Measurements from ENCODE around the gene PCSK9.

Gene PCSK9

GRCh38 chr1:55078470-55078869, 39.1 kb downstream of the PCSK9 start:
- no peaks in the 10 kb centered on the region for H3K4me1 ChIP-seq (ENCODE audit: control insufficient read depth, insufficient read depth, low read length)
- no peaks in the 10 kb centered on the region for H3K27me3 ChIP-seq (ENCODE audit: control insufficient read depth, insufficient read depth, low read length, poor library complexity, severe bottlenecking)
- H3K27ac ChIP-seq (ENCODE audit: insufficient read depth, low read depth, low read length, poor library complexity, severe bottlenecking), result no peak overlapping the region
- H3K4me3 ChIP-seq (ENCODE audit: insufficient read depth, low read depth, low read length), result no peak overlapping the region
- 90 to 91% methylated on average over 3 of the region's 3 CpGs for WGBS, 2 experiments
- H3K9me3 ChIP-seq (ENCODE audit: control insufficient read depth, low read length), result no peaks in the 10 kb centered on the region
- peaks cover 47% of the 10 kb centered on the region for H3K36me3 ChIP-seq (ENCODE audit: control insufficient read depth, insufficient read depth, low read length)

- Histone ChIP-seq H3K4me1 (ENCODE audit: control insufficient read depth, insufficient read depth, low read length) (no peaks in the 10 kb centered on the region), H3K36me3 (ENCODE audit: control insufficient read depth, insufficient read depth, low read length) (peaks cover 39% of the 10 kb centered on the region), H3K4me3 (ENCODE audit: insufficient read depth, low read depth, low read length) (no peak overlapping the region), H3K27ac (ENCODE audit: insufficient read depth, low read depth, low read length, poor library complexity, severe bottlenecking) (no peak overlapping the region), H3K27me3 (ENCODE audit: control insufficient read depth, insufficient read depth, low read length, poor library complexity, severe bottlenecking) (no peaks in the 10 kb centered on the region), H3K9me3 (ENCODE audit: control insufficient read depth, low read length) (no peaks in the 10 kb centered on the region)
- WGBS, 2 experiments, result 95% methylated on average over 7 of the region's 7 CpGs
Observed at GRCh38 chr1:55079651-55080050, 40.3 kb downstream of the PCSK9 start.

- H3K27ac ChIP-seq (ENCODE audit: insufficient read depth, low read depth, low read length, poor library complexity, severe bottlenecking), result no peak overlapping the region
- H3K9me3 ChIP-seq (ENCODE audit: control insufficient read depth, low read length), result no peaks in the 10 kb centered on the region
- no peak overlapping the region for H3K4me3 ChIP-seq (ENCODE audit: insufficient read depth, low read depth, low read length)
- 84 to 89% methylated on average over 9 of the region's 9 CpGs for WGBS, 2 experiments
- no peaks in the 10 kb centered on the region for H3K4me1 ChIP-seq (ENCODE audit: control insufficient read depth, insufficient read depth, low read length)
- peaks cover 47% of the 10 kb centered on the region for H3K36me3 ChIP-seq (ENCODE audit: control insufficient read depth, insufficient read depth, low read length)
- no peaks in the 10 kb centered on the region for H3K27me3 ChIP-seq (ENCODE audit: control insufficient read depth, insufficient read depth, low read length, poor library complexity, severe bottlenecking)
Observed at GRCh38 chr1:55081188-55081904, 42.0 kb downstream of the PCSK9 start.

- Histone ChIP-seq H3K27ac (ENCODE audit: insufficient read depth, low read depth, low read length, poor library complexity, severe bottlenecking) (no peak overlapping the region), H3K4me3 (ENCODE audit: insufficient read depth, low read depth, low read length) (no peak overlapping the region), H3K4me1 (ENCODE audit: control insufficient read depth, insufficient read depth, low read length) (no peaks in the 10 kb centered on the region), H3K36me3 (ENCODE audit: control insufficient read depth, insufficient read depth, low read length) (peaks cover 50% of the 10 kb centered on the region), H3K27me3 (ENCODE audit: control insufficient read depth, insufficient read depth, low read length, poor library complexity, severe bottlenecking) (no peaks in the 10 kb centered on the region), H3K9me3 (ENCODE audit: control insufficient read depth, low read length) (no peaks in the 10 kb centered on the region)
- WGBS, 2 experiments, result 84 to 90% methylated on average over 2 of the region's 2 CpGs
Observed at GRCh38 chr1:55081905-55082296, 42.6 kb downstream of the PCSK9 start.

GRCh38 chr1:55084257-55084656, 44.9 kb downstream of the PCSK9 start:
- Histone ChIP-seq H3K4me3 (ENCODE audit: insufficient read depth, low read depth, low read length) (no peak overlapping the region), H3K4me1 (ENCODE audit: control insufficient read depth, insufficient read depth, low read length) (no peaks in the 10 kb centered on the region), H3K27me3 (ENCODE audit: control insufficient read depth, insufficient read depth, low read length, poor library complexity, severe bottlenecking) (no peaks in the 10 kb centered on the region), H3K27ac (ENCODE audit: insufficient read depth, low read depth, low read length, poor library complexity, severe bottlenecking) (no peak overlapping the region), H3K36me3 (ENCODE audit: control insufficient read depth, insufficient read depth, low read length) (peaks cover 51% of the 10 kb centered on the region), H3K9me3 (ENCODE audit: control insufficient read depth, low read length) (no peaks in the 10 kb centered on the region)
- 96 to 98% methylated on average over 7 of the region's 7 CpGs for WGBS, 2 experiments

- Histone ChIP-seq H3K27ac (ENCODE audit: insufficient read depth, low read depth, low read length, poor library complexity, severe bottlenecking) (no peak overlapping the region), H3K9me3 (ENCODE audit: control insufficient read depth, low read length) (no peaks in the 10 kb centered on the region), H3K4me1 (ENCODE audit: control insufficient read depth, insufficient read depth, low read length) (no peaks in the 10 kb centered on the region), H3K4me3 (ENCODE audit: insufficient read depth, low read depth, low read length) (no peak overlapping the region), H3K27me3 (ENCODE audit: control insufficient read depth, insufficient read depth, low read length, poor library complexity, severe bottlenecking) (no peaks in the 10 kb centered on the region), H3K36me3 (ENCODE audit: control insufficient read depth, insufficient read depth, low read length) (peaks cover 38% of the 10 kb centered on the region)
- 89 to 97% methylated on average over 3 of the region's 3 CpGs for WGBS, 2 experiments
Observed at GRCh38 chr1:55087439-55087838, 48.1 kb downstream of the PCSK9 start.

GRCh38 chr1:55088413-55088812, 49.1 kb downstream of the PCSK9 start:
- H3K27ac ChIP-seq (ENCODE audit: insufficient read depth, low read depth, low read length, poor library complexity, severe bottlenecking), result no peak overlapping the region
- H3K4me3 ChIP-seq (ENCODE audit: insufficient read depth, low read depth, low read length), result no peak overlapping the region
- no peaks in the 10 kb centered on the region for H3K4me1 ChIP-seq (ENCODE audit: control insufficient read depth, insufficient read depth, low read length)
- peaks cover 33% of the 10 kb centered on the region for H3K36me3 ChIP-seq (ENCODE audit: control insufficient read depth, insufficient read depth, low read length)
- 94 to 98% methylated on average over 4 of the region's 4 CpGs for WGBS, 2 experiments
- no peaks in the 10 kb centered on the region for H3K27me3 ChIP-seq (ENCODE audit: control insufficient read depth, insufficient read depth, low read length, poor library complexity, severe bottlenecking)
- no peaks in the 10 kb centered on the region for H3K9me3 ChIP-seq (ENCODE audit: control insufficient read depth, low read length)

GRCh38 chr1:55089683-55090082, 50.3 kb downstream of the PCSK9 start:
- 86 to 91% methylated on average over 2 of the region's 2 CpGs for WGBS, 2 experiments
- H3K4me1 ChIP-seq (ENCODE audit: control insufficient read depth, insufficient read depth, low read length), result no peaks in the 10 kb centered on the region
- no peaks in the 10 kb centered on the region for H3K9me3 ChIP-seq (ENCODE audit: control insufficient read depth, low read length)
- no peak overlapping the region for H3K4me3 ChIP-seq (ENCODE audit: insufficient read depth, low read depth, low read length)
- no peak overlapping the region for H3K27ac ChIP-seq (ENCODE audit: insufficient read depth, low read depth, low read length, poor library complexity, severe bottlenecking)
- H3K36me3 ChIP-seq (ENCODE audit: control insufficient read depth, insufficient read depth, low read length), result peaks cover 40% of the 10 kb centered on the region
- H3K27me3 ChIP-seq (ENCODE audit: control insufficient read depth, insufficient read depth, low read length, poor library complexity, severe bottlenecking), result no peaks in the 10 kb centered on the region

- Histone ChIP-seq H3K4me1 (ENCODE audit: control insufficient read depth, insufficient read depth, low read length) (no peaks in the 10 kb centered on the region), H3K36me3 (ENCODE audit: control insufficient read depth, insufficient read depth, low read length) (peaks cover 42% of the 10 kb centered on the region), H3K27me3 (ENCODE audit: control insufficient read depth, insufficient read depth, low read length, poor library complexity, severe bottlenecking) (no peaks in the 10 kb centered on the region), H3K27ac (ENCODE audit: insufficient read depth, low read depth, low read length, poor library complexity, severe bottlenecking) (no peak overlapping the region), H3K9me3 (ENCODE audit: control insufficient read depth, low read length) (no peaks in the 10 kb centered on the region), H3K4me3 (ENCODE audit: insufficient read depth, low read depth, low read length) (no peak overlapping the region)
- WGBS, 2 experiments, result 87 to 94% methylated on average over 2 of the region's 2 CpGs
Observed at GRCh38 chr1:55092475-55092874, 53.1 kb downstream of the PCSK9 start.

GRCh38 chr1:55095095-55095494, 55.7 kb downstream of the PCSK9 start:
- peaks cover 48% of the 10 kb centered on the region for H3K36me3 ChIP-seq (ENCODE audit: control insufficient read depth, insufficient read depth, low read length)
- H3K4me1 ChIP-seq (ENCODE audit: control insufficient read depth, insufficient read depth, low read length), result no peaks in the 10 kb centered on the region
- H3K27me3 ChIP-seq (ENCODE audit: control insufficient read depth, insufficient read depth, low read length, poor library complexity, severe bottlenecking), result no peaks in the 10 kb centered on the region
- 91 to 99% methylated on average over 3 to 5 of the region's 5 CpGs for WGBS, 2 experiments
- H3K4me3 ChIP-seq (ENCODE audit: insufficient read depth, low read depth, low read length), result no peak overlapping the region
- H3K27ac ChIP-seq (ENCODE audit: insufficient read depth, low read depth, low read length, poor library complexity, severe bottlenecking), result no peak overlapping the region
- H3K9me3 ChIP-seq (ENCODE audit: control insufficient read depth, low read length), result no peaks in the 10 kb centered on the region
